ENCODE results near the gene SOAT1.

GRCh38 chr1:179318491-179318890 is 24.9 kb downstream of the SOAT1 start:
- TF ChIP-seq CTCF (IDR thresholded peaks at IDR 0.05) = no peak
- TF ChIP-seq POLR2A (IDR thresholded peaks at IDR 0.05) = no peak

Data from tibial nerve (tissue), 3 donors.